HG02678 (cell line): Measurements from ENCODE around the gene UBE2J1.

ENCODE experiments used
- ATAC-seq: cut with Tn5 transposase; IDR thresholded peaks from one replicate; pipeline ENCODE4 v1.9.1; 2021; ENCODE audit warnings: mild to moderate bottlenecking, moderate library complexity; ENCODE audit not compliant: unreplicated experiment

UBE2J1 gene

GRCh38 chr6:89321131-89321970 lies 31.2 kb downstream of the UBE2J1 start:
- ATAC-seq = no peak

- no peak for ATAC-seq
Measured at GRCh38 chr6:89320012-89320559, 32.4 kb downstream of the UBE2J1 start.

GRCh38 chr6:89317067-89317466 lies 35.5 kb downstream of the UBE2J1 start:
- no peak for ATAC-seq

- no peak for ATAC-seq
Measured at GRCh38 chr6:89315249-89315885, 37.2 kb downstream of the UBE2J1 start, which contains the start of gene GABRR2. TSS of gene GABRR2 (minus strand) at chr6:89315299. CDS start at chr6:89315165, 134 bp downstream.

GRCh38 chr6:89314692-89315091 lies 37.8 kb downstream of the UBE2J1 start:
- ATAC-seq = no peak

- no peak for ATAC-seq
Measured at GRCh38 chr6:89313006-89313405, 39.5 kb downstream of the UBE2J1 start.

GRCh38 chr6:89311853-89312531 lies 40.5 kb downstream of the UBE2J1 start:
- ATAC-seq = no peak

GRCh38 chr6:89311530-89311852 lies 41.0 kb downstream of the UBE2J1 start:
- ATAC-seq = no peak

- ATAC-seq = no peak
Measured at GRCh38 chr6:89310929-89311328, 41.6 kb downstream of the UBE2J1 start.

- no peak for ATAC-seq
Measured at GRCh38 chr6:89308525-89309395, 43.8 kb downstream of the UBE2J1 start.

- peak; percentile 63 for ATAC-seq
Measured at GRCh38 chr6:89304517-89304916, 48.0 kb downstream of the UBE2J1 start.

- ATAC-seq = no peak
Measured at GRCh38 chr6:89302936-89303335, 49.6 kb downstream of the UBE2J1 start.

GRCh38 chr6:89302195-89302770 lies 50.2 kb downstream of the UBE2J1 start:
- ATAC-seq = no peak

- ATAC-seq = no peak
Measured at GRCh38 chr6:89301586-89302194, 50.8 kb downstream of the UBE2J1 start.

GRCh38 chr6:89299466-89299850 lies 53.1 kb downstream of the UBE2J1 start:
- ATAC-seq = no peak

GRCh38 chr6:89298680-89299465 lies 53.6 kb downstream of the UBE2J1 start:
- ATAC-seq = peak; percentile 56

GRCh38 chr6:89297695-89298351 lies 54.7 kb downstream of the UBE2J1 start:
- peak; percentile 90 for ATAC-seq

- ATAC-seq = no peak
Measured at GRCh38 chr6:89295981-89296380, 56.5 kb downstream of the UBE2J1 start.
